Vagina (tissue), 2 donors: ENCODE results near the gene ZRANB1. TPM values are rescaled to one million over a fixed set of nuclear protein-coding genes. Genes with fewer than 3 reads are reported as not detected.

Source experiments
- DNase-seq, 2 donors: peaks; one replicate each; pipeline ENCODE4 v3.0.0-alpha.2; 2017; ENCODE audit errors: extremely low spot score in 2 of 2
- H3K27ac ChIP-seq: fragments of 200-600 bp; sonication (generic); one replicate; pipeline ENCODE4 v1.5.1; 2019
- H3K27me3 ChIP-seq: fragments of 200-600 bp; sonication (generic); one replicate; pipeline ENCODE4 v1.5.1; 2019
- H3K36me3 ChIP-seq, 2 donors: fragments of 200-600 bp; sonication (generic); one replicate each; pipeline ENCODE4 v1.5.1; 2017 to 2019
- H3K4me1 ChIP-seq: fragments of 200-600 bp; sonication (generic); one replicate; pipeline ENCODE4 v1.5.1; 2019
- H3K4me3 ChIP-seq, 2 donors: fragments of 200-600 bp; sonication (generic); 1 replicate in 1 of 2; 2 replicates in 1 of 2; pipeline ENCODE4 v1.5.1; 2016 to 2019
- H3K9me3 ChIP-seq: fragments of 200-600 bp; sonication (generic); one replicate; pipeline ENCODE4 v1.5.1; 2019
- POLR2A ChIP-seq, 2 donors: fragments of 450-650 bp; IDR thresholded peaks; one replicate each; pipeline ENCODE4 v1.6.1; 2017; ENCODE audit warnings: antibody characterized with exemption in 2 of 2, mild to moderate bottlenecking in 2 of 2, moderate library complexity in 2 of 2
- POLR2AphosphoS5 ChIP-seq, 2 donors: sonication (generic); formaldehyde crosslinking; IDR thresholded peaks; one replicate each; pipeline ENCODE4 v1.9.0; 2017; ENCODE audit warnings: antibody characterized with exemption in 2 of 2, mild to moderate bottlenecking in 2 of 2, low read depth in 1 of 2; ENCODE audit not compliant: insufficient read depth in 1 of 2
- intact Hi-C: fragments of 100-400 bp; cut with DNase I; formaldehyde crosslinking; loops from one replicate; pipeline ENCODE4 v1.15.1; 2023
- total RNA-seq: library from RNA; depleted of rRNA; stranded (reverse); fragments of >200 nt; gene quantifications from one replicate; pipeline ENCODE4 v1.2.3, GENCODE V29; 2016
- TF ChIP-seq, protein P1 (sequence below), 3 experiments: fragments of 450-650 bp in 2 of 3; fragments of 200-600 bp in 1 of 3; sonication (generic) in 1 of 3; IDR thresholded peaks; one replicate each; pipeline ENCODE4 v1.5.1; 2017 to 2019; ENCODE audit warnings: antibody characterized with exemption in 3 of 3, mild to moderate bottlenecking in 2 of 3, moderate library complexity in 2 of 3

ZRANB1 gene
- total RNA-seq, 1 donor from 2014 or later: 23.8 TPM

DNA sequence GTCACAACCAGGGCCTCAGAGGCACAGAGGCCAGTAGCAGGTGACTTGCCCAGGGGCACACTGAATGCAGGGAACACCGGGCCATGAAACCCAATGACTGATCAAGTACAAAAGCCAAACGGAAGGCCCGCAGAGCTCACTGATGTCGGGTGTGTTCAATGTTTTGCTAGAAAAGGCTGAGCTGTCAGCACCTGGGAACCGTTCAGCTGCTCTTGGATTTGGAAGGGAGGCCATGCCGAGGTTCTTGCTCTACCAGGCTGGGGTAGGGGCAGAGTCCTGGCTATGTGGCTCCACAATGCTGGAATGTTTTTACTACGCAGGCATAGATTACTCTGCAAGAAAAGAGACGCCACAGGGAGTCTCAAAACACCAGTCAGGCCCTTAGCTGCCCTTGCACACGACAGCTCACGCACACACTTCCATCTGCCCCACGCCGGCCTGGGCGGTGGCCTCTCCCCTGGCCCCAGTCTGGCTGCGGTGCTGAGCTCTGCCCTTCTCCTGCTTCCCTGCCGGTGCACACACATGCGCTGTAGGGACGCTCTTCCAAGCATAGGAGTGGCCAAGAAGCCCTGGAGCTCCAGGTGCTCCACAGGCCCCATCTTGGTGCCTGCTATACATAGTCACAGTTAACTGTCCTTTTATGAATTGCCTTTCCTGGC is 79.9 kb downstream of the ZRANB1 start:
- no peak for DNase-seq
- no peak overlapping the region for H3K27ac ChIP-seq
- no peaks in the 10 kb centered on the region for H3K27me3 ChIP-seq
- no peaks in the 10 kb centered on the region for H3K9me3 ChIP-seq
- H3K36me3 ChIP-seq: peaks cover 0 to 10% of the 10 kb centered on the region in 2 donors
- TF ChIP-seq, protein P1, sequence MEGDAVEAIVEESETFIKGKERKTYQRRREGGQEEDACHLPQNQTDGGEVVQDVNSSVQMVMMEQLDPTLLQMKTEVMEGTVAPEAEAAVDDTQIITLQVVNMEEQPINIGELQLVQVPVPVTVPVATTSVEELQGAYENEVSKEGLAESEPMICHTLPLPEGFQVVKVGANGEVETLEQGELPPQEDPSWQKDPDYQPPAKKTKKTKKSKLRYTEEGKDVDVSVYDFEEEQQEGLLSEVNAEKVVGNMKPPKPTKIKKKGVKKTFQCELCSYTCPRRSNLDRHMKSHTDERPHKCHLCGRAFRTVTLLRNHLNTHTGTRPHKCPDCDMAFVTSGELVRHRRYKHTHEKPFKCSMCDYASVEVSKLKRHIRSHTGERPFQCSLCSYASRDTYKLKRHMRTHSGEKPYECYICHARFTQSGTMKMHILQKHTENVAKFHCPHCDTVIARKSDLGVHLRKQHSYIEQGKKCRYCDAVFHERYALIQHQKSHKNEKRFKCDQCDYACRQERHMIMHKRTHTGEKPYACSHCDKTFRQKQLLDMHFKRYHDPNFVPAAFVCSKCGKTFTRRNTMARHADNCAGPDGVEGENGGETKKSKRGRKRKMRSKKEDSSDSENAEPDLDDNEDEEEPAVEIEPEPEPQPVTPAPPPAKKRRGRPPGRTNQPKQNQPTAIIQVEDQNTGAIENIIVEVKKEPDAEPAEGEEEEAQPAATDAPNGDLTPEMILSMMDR (IDR thresholded peaks at IDR 0.05): no peak
- TF ChIP-seq POLR2AphosphoS5 (IDR thresholded peaks at IDR 0.05; ENCODE audit: insufficient read depth in 1 of 2, low read depth in 1 of 2) (no peak), POLR2A (IDR thresholded peaks at IDR 0.05) (no peak)
- peaks cover 47% of the 10 kb centered on the region for H3K4me1 ChIP-seq
- intact Hi-C loops: no loop called here
- H3K4me3 ChIP-seq: no peak overlapping the region

- intact Hi-C loops: no loop called here
- DNase-seq: no peak
- H3K27me3 ChIP-seq: no peaks in the 10 kb centered on the region
- peaks cover 38% of the 10 kb centered on the region for H3K4me1 ChIP-seq
- H3K9me3 ChIP-seq: no peaks in the 10 kb centered on the region
- H3K27ac ChIP-seq: no peak overlapping the region
- H3K36me3 ChIP-seq: peaks cover 0 to 10% of the 10 kb centered on the region in 2 donors
- TF ChIP-seq POLR2AphosphoS5 (IDR thresholded peaks at IDR 0.05; ENCODE audit: insufficient read depth in 1 of 2, low read depth in 1 of 2) (no peak), POLR2A (IDR thresholded peaks at IDR 0.05) (no peak)
- TF ChIP-seq, protein P1 (IDR thresholded peaks at IDR 0.05): no peak
- no peak overlapping the region for H3K4me3 ChIP-seq
Observed at GRCh38 chr10:125022671-125023070, 80.7 kb downstream of the ZRANB1 start.

DNA sequence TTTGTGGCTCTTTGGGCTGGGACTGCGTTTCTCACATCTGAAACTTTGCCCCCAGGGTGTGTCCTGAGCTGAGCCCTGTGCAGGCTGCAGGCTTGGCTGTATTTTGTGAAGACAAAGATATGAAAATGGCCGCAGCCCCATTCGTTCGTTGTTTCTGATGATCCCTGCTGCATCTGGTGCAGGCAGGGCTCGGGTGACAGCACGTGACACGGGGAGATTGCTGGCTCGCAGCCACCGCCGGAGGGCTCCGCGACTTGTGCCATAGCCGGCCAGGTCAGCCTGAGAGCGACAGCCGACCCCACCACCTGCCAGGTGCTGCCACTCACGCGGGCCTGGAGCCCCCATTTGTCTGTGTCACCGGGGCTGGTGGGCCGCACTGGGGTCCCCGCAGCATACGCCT is 81.3 kb downstream of the ZRANB1 start:
- intact Hi-C loops: no loop called here
- Histone ChIP-seq H3K9me3 (no peaks in the 10 kb centered on the region), H3K4me3 (no peak overlapping the region), H3K27me3 (no peaks in the 10 kb centered on the region), H3K27ac (peak overlapping the region; percentile 54), H3K4me1 (peaks cover 38% of the 10 kb centered on the region), H3K36me3 (peaks cover 0 to 10% of the 10 kb centered on the region in 2 donors)
- TF ChIP-seq POLR2A (IDR thresholded peaks at IDR 0.05) (no peak), POLR2AphosphoS5 (IDR thresholded peaks at IDR 0.05; ENCODE audit: insufficient read depth in 1 of 2, low read depth in 1 of 2) (no peak)
- TF ChIP-seq, protein P1 (IDR thresholded peaks at IDR 0.05): no peak
- no peak for DNase-seq

GRCh38 chr10:125023862-125024496 is 82.1 kb downstream of the ZRANB1 start:
- Histone ChIP-seq H3K36me3 (peaks cover 0 to 10% of the 10 kb centered on the region in 2 donors), H3K27ac (peak overlapping the region; percentile 54), H3K9me3 (no peaks in the 10 kb centered on the region), H3K4me3 (no peak overlapping the region), H3K4me1 (peaks cover 39% of the 10 kb centered on the region), H3K27me3 (no peaks in the 10 kb centered on the region)
- intact Hi-C loops: no loop called here
- no peak for DNase-seq
- no peak for TF ChIP-seq POLR2A (IDR thresholded peaks at IDR 0.05)
- no peak for TF ChIP-seq POLR2AphosphoS5 (IDR thresholded peaks at IDR 0.05; ENCODE audit: insufficient read depth in 1 of 2, low read depth in 1 of 2)
- TF ChIP-seq, protein P1 (IDR thresholded peaks at IDR 0.05): no peak
